Measurements from ENCODE around the gene TMEM19.

TMEM19 gene

DNA sequence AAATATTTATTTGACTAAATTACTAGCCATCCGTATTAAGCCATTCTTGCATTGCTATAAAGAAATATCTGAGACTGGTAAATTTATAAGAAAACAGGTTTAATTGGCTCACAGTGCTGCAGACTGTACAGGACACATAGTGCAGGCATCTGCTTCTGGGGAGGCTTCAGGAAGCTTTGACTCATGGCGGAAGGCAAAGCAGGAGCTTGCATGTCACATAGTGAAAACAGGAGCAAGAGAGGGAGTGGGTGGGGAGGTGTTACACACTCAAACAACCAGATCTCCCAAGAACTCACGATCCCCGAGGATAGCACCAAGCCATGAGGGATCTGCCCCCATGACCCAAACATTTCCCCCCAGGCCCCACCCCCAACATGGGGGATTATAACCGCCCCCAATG lies 42.1 kb downstream of the TMEM19 start:
- H3K4me3 ChIP-seq (ENCODE audit: low read depth, low read length), result no peak overlapping the region
- no peak for DNase-seq (ENCODE audit: low read depth)
- TF ChIP-seq, protein P1, sequence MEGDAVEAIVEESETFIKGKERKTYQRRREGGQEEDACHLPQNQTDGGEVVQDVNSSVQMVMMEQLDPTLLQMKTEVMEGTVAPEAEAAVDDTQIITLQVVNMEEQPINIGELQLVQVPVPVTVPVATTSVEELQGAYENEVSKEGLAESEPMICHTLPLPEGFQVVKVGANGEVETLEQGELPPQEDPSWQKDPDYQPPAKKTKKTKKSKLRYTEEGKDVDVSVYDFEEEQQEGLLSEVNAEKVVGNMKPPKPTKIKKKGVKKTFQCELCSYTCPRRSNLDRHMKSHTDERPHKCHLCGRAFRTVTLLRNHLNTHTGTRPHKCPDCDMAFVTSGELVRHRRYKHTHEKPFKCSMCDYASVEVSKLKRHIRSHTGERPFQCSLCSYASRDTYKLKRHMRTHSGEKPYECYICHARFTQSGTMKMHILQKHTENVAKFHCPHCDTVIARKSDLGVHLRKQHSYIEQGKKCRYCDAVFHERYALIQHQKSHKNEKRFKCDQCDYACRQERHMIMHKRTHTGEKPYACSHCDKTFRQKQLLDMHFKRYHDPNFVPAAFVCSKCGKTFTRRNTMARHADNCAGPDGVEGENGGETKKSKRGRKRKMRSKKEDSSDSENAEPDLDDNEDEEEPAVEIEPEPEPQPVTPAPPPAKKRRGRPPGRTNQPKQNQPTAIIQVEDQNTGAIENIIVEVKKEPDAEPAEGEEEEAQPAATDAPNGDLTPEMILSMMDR (IDR thresholded peaks at IDR 0.05; ENCODE audit: control insufficient read depth, extremely low read depth, insufficient read depth), result no peak

DNA sequence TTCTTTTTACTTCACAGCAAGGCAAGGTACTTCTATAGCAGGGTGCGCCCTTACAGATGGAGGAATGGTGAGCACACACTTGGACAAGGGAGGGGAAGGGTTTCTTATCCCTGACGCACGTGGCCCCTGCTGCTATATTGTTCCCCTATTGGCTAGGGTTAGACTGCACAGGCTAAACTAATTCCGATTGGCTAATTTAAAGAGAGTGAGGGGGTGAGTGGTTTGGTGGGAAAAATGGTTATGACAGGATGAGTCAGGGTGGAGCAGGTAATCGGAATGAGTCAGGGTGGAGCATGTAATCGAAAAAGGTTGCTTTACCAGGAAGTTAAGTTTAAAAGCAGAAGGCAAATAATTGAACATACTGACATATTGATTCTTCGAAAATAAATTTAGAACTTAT lies 45.1 kb downstream of the TMEM19 start:
- DNase-seq (ENCODE audit: low read depth), result no peak
- no peak overlapping the region for H3K4me3 ChIP-seq (ENCODE audit: low read depth, low read length)
- TF ChIP-seq, protein P1 (IDR thresholded peaks at IDR 0.05; ENCODE audit: control insufficient read depth, extremely low read depth, insufficient read depth), result no peak

DNA sequence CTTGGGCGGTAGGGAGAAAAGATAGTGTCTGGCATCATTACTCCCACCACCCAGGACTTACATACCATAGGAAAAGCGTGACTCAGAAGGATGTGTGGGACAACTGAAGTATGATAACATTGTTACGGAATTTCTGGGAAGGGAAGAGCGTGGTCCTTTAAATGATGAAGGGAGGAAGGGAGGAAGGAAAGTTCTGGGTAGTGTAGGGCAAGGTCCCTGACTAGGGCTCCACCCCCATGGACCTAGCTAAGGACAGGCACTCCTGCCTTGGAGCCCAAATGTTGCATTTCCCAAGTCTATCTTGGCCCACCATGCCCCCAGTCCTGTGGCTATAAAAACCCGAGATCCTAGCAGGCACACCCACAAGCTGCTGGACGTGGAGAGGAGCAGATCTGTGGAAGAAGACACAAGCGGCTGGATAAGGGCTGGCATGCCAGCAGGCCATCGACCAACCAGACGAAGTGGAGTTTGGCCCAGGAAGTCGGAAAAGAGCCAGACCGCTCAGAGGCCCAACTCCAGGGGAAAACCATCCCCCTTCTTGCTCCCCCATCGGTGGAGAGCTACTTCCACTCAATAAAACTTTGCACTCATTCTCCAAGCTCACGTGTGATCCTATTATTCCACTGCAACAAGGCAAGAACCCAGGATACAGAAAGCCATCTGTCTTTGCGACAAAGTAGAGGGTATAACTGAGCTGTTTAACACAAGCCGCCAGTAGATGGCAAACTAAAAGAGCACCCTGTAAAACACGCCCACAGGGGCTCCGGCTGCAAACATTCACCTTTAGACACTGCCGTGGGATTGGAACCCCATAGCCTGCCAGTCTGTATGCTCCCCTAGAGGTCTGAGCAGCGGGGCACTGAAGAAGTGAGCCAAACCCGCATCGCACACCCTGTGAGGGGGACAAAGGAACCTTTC lies 45.8 kb downstream of the TMEM19 start:
- H3K4me3 ChIP-seq (ENCODE audit: low read depth, low read length), result no peak overlapping the region
- TF ChIP-seq, protein P1 (IDR thresholded peaks at IDR 0.05; ENCODE audit: control insufficient read depth, extremely low read depth, insufficient read depth), result no peak
- DNase-seq (ENCODE audit: low read depth), result no peak

DNA sequence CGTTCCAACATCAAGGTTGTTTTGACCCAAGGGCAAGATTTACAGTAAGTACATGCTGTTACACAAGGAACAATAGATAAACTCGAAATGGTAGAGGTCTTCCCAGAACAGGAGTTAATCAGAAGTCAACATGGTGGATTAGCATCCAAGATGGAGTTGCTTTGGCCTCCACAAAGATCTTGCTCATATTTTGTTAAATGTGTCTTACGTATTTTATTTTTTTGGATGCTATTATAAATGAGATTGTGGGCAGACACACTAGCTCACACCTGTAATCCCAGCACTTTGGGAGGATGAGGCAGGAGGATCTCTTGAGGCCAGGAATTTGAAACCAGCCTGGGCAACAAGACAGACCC lies 46.5 kb downstream of the TMEM19 start:
- no peak for DNase-seq (ENCODE audit: low read depth)
- TF ChIP-seq, protein P1 (IDR thresholded peaks at IDR 0.05; ENCODE audit: control insufficient read depth, extremely low read depth, insufficient read depth), result no peak
- no peak overlapping the region for H3K4me3 ChIP-seq (ENCODE audit: low read depth, low read length)

DNA sequence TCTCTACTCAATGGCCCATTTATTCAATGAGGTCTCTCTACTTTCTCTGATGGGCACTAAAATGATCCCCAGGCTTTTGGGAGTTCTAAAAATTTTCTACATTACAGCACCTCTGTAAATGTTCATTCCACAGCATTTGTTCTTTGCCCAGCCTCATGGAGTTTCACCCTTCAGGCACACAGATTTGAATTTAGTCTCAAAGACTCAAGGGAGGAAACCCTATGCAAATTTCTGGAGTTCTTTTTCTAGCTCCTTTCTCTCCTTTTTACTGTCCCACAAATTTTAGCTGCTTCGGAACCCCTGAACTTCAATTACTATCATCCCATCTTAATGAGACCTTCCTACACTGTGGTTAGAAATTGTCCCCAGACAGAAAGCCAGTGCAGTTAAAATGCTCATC lies 51.3 kb downstream of the TMEM19 start:
- H3K4me3 ChIP-seq (ENCODE audit: low read depth, low read length), result no peak overlapping the region
- TF ChIP-seq, protein P1 (IDR thresholded peaks at IDR 0.05; ENCODE audit: control insufficient read depth, extremely low read depth, insufficient read depth), result no peak
- DNase-seq (ENCODE audit: low read depth), result no peak

DNA sequence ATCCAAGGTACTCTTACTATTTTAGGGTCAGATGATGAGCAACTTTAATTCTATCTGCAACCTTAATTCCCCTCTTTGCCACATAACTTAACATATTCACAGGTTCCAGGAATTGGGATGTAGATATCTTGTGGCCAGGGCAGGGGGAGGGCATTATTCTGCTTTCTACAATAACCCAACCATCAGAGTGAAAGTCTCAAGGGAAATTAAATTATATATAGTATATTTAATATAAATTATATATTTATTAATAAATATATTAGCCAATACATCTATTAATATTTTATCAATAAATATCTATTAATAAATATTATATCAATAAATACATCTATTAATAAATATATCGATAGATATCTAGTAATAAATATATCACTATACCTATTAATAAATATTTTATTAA lies 57.1 kb downstream of the TMEM19 start:
- H3K4me3 ChIP-seq (ENCODE audit: low read depth, low read length), result no peak overlapping the region
- TF ChIP-seq, protein P1 (IDR thresholded peaks at IDR 0.05; ENCODE audit: control insufficient read depth, extremely low read depth, insufficient read depth), result no peak
- no peak for DNase-seq (ENCODE audit: low read depth)
